ENCODE data around the gene PPAT.

Gene PPAT

GRCh38 chr4:56434599-56435139, 746 bp downstream of the PPAT start:
- no peak for DNase-seq (ENCODE audit: low read depth, low spot score)

- DNase-seq (ENCODE audit: low read depth, low spot score), result no peak
Observed at GRCh38 chr4:56433280-56433679, 2.1 kb downstream of the PPAT start.

GRCh38 chr4:56430203-56430602, 5.2 kb downstream of the PPAT start:
- DNase-seq (ENCODE audit: low read depth, low spot score), result no peak

GRCh38 chr4:56427179-56427578, 8.2 kb downstream of the PPAT start:
- DNase-seq (ENCODE audit: low read depth, low spot score), result no peak

GRCh38 chr4:56426273-56426672, 9.1 kb downstream of the PPAT start:
- no peak for DNase-seq (ENCODE audit: low read depth, low spot score)

GRCh38 chr4:56425518-56425917, 9.9 kb downstream of the PPAT start:
- peak; percentile 52 for DNase-seq (ENCODE audit: low read depth, low spot score)

- no peak for DNase-seq (ENCODE audit: low read depth, low spot score)
Observed at GRCh38 chr4:56424697-56425514, 10.5 kb downstream of the PPAT start.

- no peak for DNase-seq (ENCODE audit: low read depth, low spot score)
Observed at GRCh38 chr4:56424176-56424575, 11.2 kb downstream of the PPAT start.

GRCh38 chr4:56417396-56417795, 18.0 kb downstream of the PPAT start:
- DNase-seq (ENCODE audit: low read depth, low spot score), result no peak

GRCh38 chr4:56416349-56416748, 19.1 kb downstream of the PPAT start:
- DNase-seq (ENCODE audit: low read depth, low spot score), result no peak

- DNase-seq (ENCODE audit: low read depth, low spot score), result no peak
Observed at GRCh38 chr4:56414135-56414670, 21.2 kb downstream of the PPAT start.

GRCh38 chr4:56410247-56411062, 25.0 kb downstream of the PPAT start:
- DNase-seq (ENCODE audit: low read depth, low spot score), result peak; percentile 76

- DNase-seq (ENCODE audit: low read depth, low spot score), result no peak
Observed at GRCh38 chr4:56409511-56410090, 25.8 kb downstream of the PPAT start.

- no peak for DNase-seq (ENCODE audit: low read depth, low spot score)
Observed at GRCh38 chr4:56408978-56409377, 26.4 kb downstream of the PPAT start.

- no peak for DNase-seq (ENCODE audit: low read depth, low spot score)
Observed at GRCh38 chr4:56406151-56406550, 29.3 kb downstream of the PPAT start.

GRCh38 chr4:56405016-56405415, 30.4 kb downstream of the PPAT start:
- no peak for DNase-seq (ENCODE audit: low read depth, low spot score)

- peak; percentile 12 for DNase-seq (ENCODE audit: low read depth, low spot score)
Observed at GRCh38 chr4:56400560-56400959, 34.9 kb downstream of the PPAT start.

GRCh38 chr4:56391270-56391669, 44.1 kb downstream of the PPAT start:
- no peak for DNase-seq (ENCODE audit: low read depth, low spot score)

GRCh38 chr4:56389558-56389957, 45.9 kb downstream of the PPAT start:
- DNase-seq (ENCODE audit: low read depth, low spot score), result no peak

GRCh38 chr4:56388306-56388705, 47.1 kb downstream of the PPAT start:
- DNase-seq (ENCODE audit: low read depth, low spot score), result no peak

GRCh38 chr4:56387023-56388001, 48.1 kb downstream of the PPAT start, which contains the start of gene AASDH:
TSS of gene AASDH (minus strand) at chr4:56387491. CDS start at chr4:56384299, 3,192 bp downstream.
- peak; percentile 81 for DNase-seq (ENCODE audit: low read depth, low spot score)

Measured in iPS DF 19.7 (cell line).